HepG2 (cell line): ENCODE results near the gene GPR107. TPM values are rescaled to one million over a fixed set of nuclear protein-coding genes. Genes with fewer than 3 reads are reported as not detected.

ENCODE experiments used
- ATAC-seq: fragments of 200-7000 bp; cut with Tn5 transposase; 3 replicates; pipeline ENCODE4 v1.9.1; 2020; ENCODE audit warnings: mild to moderate bottlenecking, moderate library complexity
- BruUV-seq: library from RNA; stranded (reverse); fragments of 400-500 nt; replicated peaks from 2 replicates; lab custom pipeline; 2021; lab: Mats Ljungman, UMichigan
- CTCF ChIA-PET: fragments of 300-600 bp; formaldehyde crosslinking; extraction: SDS; loops from one replicate; lab custom pipeline; 2021; ENCODE audit warnings: low total read pairs, inconsistent platforms, low intra/inter-chr PET ratio; lab: Yijun Ruan, JAX
- POLR2A ChIA-PET: fragments of 350-600 bp; sonication (Branson Sonifier 250); formaldehyde crosslinking; loops from one replicate; lab custom pipeline; 2020; ENCODE audit warnings: antibody characterized with exemption, inconsistent platforms; lab: Yijun Ruan, JAX
- DNase-seq: peaks from one replicate; pipeline ENCODE4 v3.0.0-alpha.2; 2015; ENCODE audit warnings: low spot score
- FAIRE-seq: peaks from 3 replicates; lab custom pipeline; 2011; peaks lifted over from hg19 to GRCh38; lab: Jason Lieb, UNC
- H2AFZ ChIP-seq: one replicate; pipeline ENCODE4 v1.6.1; 2011; ENCODE audit warnings: low read length, inconsistent platforms
- H3K27ac ChIP-seq: fragments of 300-600 bp; 3 replicates; pipeline ENCODE4 v1.8.0; 2011; ENCODE audit warnings: mixed run types, mild to moderate bottlenecking, mixed read lengths, low read length, inconsistent platforms; ENCODE audit not compliant: insufficient read depth; ENCODE audit errors: extremely low read length
- H3K27me3 ChIP-seq, 2 experiments: fragments of 200-600 bp in 1 of 2; 2 replicates in 1 of 2; 3 replicates in 1 of 2; pipeline versions ENCODE4 v1.6.0 to v1.8.0; 2011; ENCODE audit warnings: low read length in 2 of 2, mild to moderate bottlenecking in 2 of 2, moderate library complexity in 2 of 2, inconsistent platforms in 1 of 2; ENCODE audit not compliant: insufficient read depth in 2 of 2, control insufficient read depth in 1 of 2
- H3K36me3 ChIP-seq, 2 experiments: fragments of 200-600 bp in 1 of 2; replicated peaks in 1 of 2; 2 replicates in 1 of 2; 3 replicates in 1 of 2; pipeline versions ENCODE4 v1.5.1 to v1.8.0; 2011; ENCODE audit warnings: low read length in 2 of 2, inconsistent platforms in 1 of 2; ENCODE audit not compliant: insufficient read depth in 2 of 2, control insufficient read depth in 1 of 2
- H3K4me1 ChIP-seq: 2 replicates; pipeline ENCODE4 v1.5.1; 2012; ENCODE audit warnings: low read length, inconsistent platforms; ENCODE audit not compliant: insufficient read depth
- H3K4me2 ChIP-seq: 2 replicates; pipeline ENCODE4 v1.6.0; 2011; ENCODE audit warnings: low read depth, low read length, inconsistent platforms
- H3K4me3 ChIP-seq, 3 experiments: fragments of 200-600 bp in 1 of 3; sonication (generic), shearing (Covaris generic) in 1 of 3; replicated peaks in 1 of 3; 2 replicates each; pipeline ENCODE4 v1.5.1; 2011 to 2016; ENCODE audit warnings: low read length in 3 of 3, inconsistent platforms in 2 of 3, low read depth in 2 of 3, mild to moderate bottlenecking in 2 of 3, control low read depth in 1 of 3, mixed read lengths in 1 of 3; ENCODE audit not compliant: insufficient read depth in 1 of 3
- H3K79me2 ChIP-seq: one replicate; pipeline ENCODE4 v1.6.1; 2011; ENCODE audit warnings: low read length, inconsistent platforms; ENCODE audit not compliant: insufficient read depth
- H3K9ac ChIP-seq: 2 replicates; pipeline ENCODE4 v1.6.0; 2011; ENCODE audit warnings: mild to moderate bottlenecking, low read depth, low read length, inconsistent platforms; ENCODE audit not compliant: insufficient read depth
- H3K9me3 ChIP-seq: 2 replicates; pipeline ENCODE4 v1.5.1; 2012; ENCODE audit warnings: mild to moderate bottlenecking, low read length
- H4K20me1 ChIP-seq: 2 replicates; pipeline ENCODE4 v1.6.0; 2011; ENCODE audit warnings: inconsistent platforms, mild to moderate bottlenecking, low read length, moderate library complexity; ENCODE audit not compliant: insufficient read depth
- HES4 ChIP-seq: sonication (generic); formaldehyde crosslinking; IDR thresholded peaks from 2 replicates; pipeline ENCODE4 v1.9.0; 2021; ENCODE audit warnings: mild to moderate bottlenecking, missing genetic modification reagents, borderline replicate concordance
- HNF4A ChIP-seq: sonication (generic); formaldehyde crosslinking; IDR thresholded peaks from 2 replicates; pipeline ENCODE4 v1.4.0; 2020; ENCODE audit warnings: missing genetic modification reagents
- IKZF5 ChIP-seq: IDR thresholded peaks from 2 replicates; pipeline ENCODE4 v1.6.1; 2018; ENCODE audit warnings: missing genetic modification reagents, mild to moderate bottlenecking, missing compliant biosample characterization
- KDM5A ChIP-seq: fragments of 200-600 bp; sonication (generic); IDR thresholded peaks from 2 replicates; pipeline ENCODE4 v1.7.0; 2018; ENCODE audit warnings: antibody characterized with exemption, mild to moderate bottlenecking, low read length, borderline replicate concordance
- NR3C1 ChIP-seq: sonication (generic); formaldehyde crosslinking; IDR thresholded peaks from 2 replicates; pipeline ENCODE4 v1.4.0; 2020; ENCODE audit warnings: missing genetic modification reagents
- PAF1 ChIP-seq: IDR thresholded peaks from 2 replicates; pipeline ENCODE4 v1.6.1; 2016; ENCODE audit warnings: missing genetic modification reagents, missing compliant biosample characterization
- SATB2 ChIP-seq: sonication (generic); formaldehyde crosslinking; IDR thresholded peaks from 2 replicates; pipeline ENCODE4 v1.5.0; 2020; ENCODE audit warnings: missing genetic modification reagents
- SP1 ChIP-seq, 2 experiments: fragments of 450-650 bp in 1 of 2; sonication (generic) in 1 of 2; formaldehyde crosslinking in 1 of 2; IDR thresholded peaks; 2 replicates each; pipeline versions ENCODE4 v1.4.0 to v1.6.1; 2016 to 2020; ENCODE audit warnings: missing genetic modification reagents in 1 of 2
- ZNF235 ChIP-seq: sonication (generic); formaldehyde crosslinking; IDR thresholded peaks from 2 replicates; pipeline ENCODE4 v1.8.1; 2023; ENCODE audit warnings: mild to moderate bottlenecking, missing genetic modification reagents, borderline replicate concordance
- WGBS: methylation state at CpG from one replicate; pipeline ENCODE4 v1.1.6; 2017; ENCODE audit warnings: low lambda C conversion rate; 5-methylcytosine and 5-hydroxymethylcytosine counted together
- in situ Hi-C: cut with HindIII; loops from 2 replicates; pipeline ENCODE4 v1.10.0; 2017; ENCODE audit warnings: low pct_unique_long_range_greater_than_20kb; ENCODE audit not compliant: extremely low pct_ligation_motif_present
- intact Hi-C: fragments of 100-400 bp; cut with micrococcal nuclease; formaldehyde crosslinking; loops from one replicate; pipeline ENCODE4 v1.10.0; 2022; ENCODE audit not compliant: unreplicated experiment
- polyA plus RNA-seq, 8 experiments: library from polyadenylated mRNA; depleted of rRNA in 3 of 8; stranded (reverse) in 7 of 8; unstranded in 1 of 8; fragments of >200 nt; fragmentation: Illumina TruSeq in 4 of 8; extraction: Trizol in 4 of 8; gene quantifications; 2 replicates each; pipeline versions ENCODE4 v1.2.1 to v1.2.3, GENCODE V29; 2011 to 2016; ENCODE audit warnings: low read depth in 4 of 8, missing spikeins in 1 of 8, mixed read lengths in 1 of 8; ENCODE audit not compliant: insufficient read depth in 1 of 8
- total RNA-seq, 5 experiments: library from RNA; depleted of rRNA; stranded (reverse); fragments of >200 nt; fragmentation: Illumina TruSeq; extraction: Trizol; gene quantifications; 2 replicates each; pipeline ENCODE4 v1.2.3, GENCODE V29; 2016; ENCODE audit warnings: low read depth in 1 of 5

GPR107 gene
- total and polyA plus RNA-seq, 2 of the 13 experiments (the other 11 are each of a cell fraction or from before 2014, with no cell fraction given): 22.5 to 24.4 TPM

GRCh38 chr9:130174920-130175321 is 121.2 kb downstream of the GPR107 start:
- H3K36me3 ChIP-seq: no peaks in the 10 kb centered on the region
- no peak for DNase-seq
- H3K27me3 ChIP-seq: peaks cover 5 to 16% of the 10 kb centered on the region in 2 experiments; a peak in 4 of 5 replicates
- ATAC-seq: no peak
- H3K4me1 ChIP-seq: peaks cover 16% of the 10 kb centered on the region; the same call in 1 of the 2 replicates
- FAIRE-seq: no peak
- intact Hi-C loops: no loop called here
- 85% methylated on average over 7 of the region's 8 CpGs for WGBS
- no peak overlapping the region for H3K27ac ChIP-seq
- H3K9me3 ChIP-seq: no peaks in the 10 kb centered on the region
- in situ Hi-C loops: no loop called here
- H2AFZ ChIP-seq: no peak overlapping the region
- H3K4me2 ChIP-seq: no peak overlapping the region
- H3K79me2 ChIP-seq: no peaks in the 10 kb centered on the region
- TF ChIP-seq IKZF5 (CRISPR knock-in tag) (no peak), HES4 (CRISPR knock-in tag) (no peak), KDM5A (no peak), NR3C1 (CRISPR knock-in tag) (no peak), HNF4A (no peak), ZNF235 (CRISPR knock-in tag) (no peak), PAF1 (CRISPR knock-in tag) (no peak), SATB2 (no peak), SP1 (IDR thresholded peaks at IDR 0.05) (no peak), SP1 (CRISPR knock-in tag; IDR thresholded peaks at IDR 0.05) (no peak)
- H3K4me3 ChIP-seq: no peak overlapping the region
- no TSS peak for BruUV-seq
- H4K20me1 ChIP-seq: no peaks in the 10 kb centered on the region
- ChIA-PET CTCF (no interaction called here), POLR2A (no interaction called here)
- no peak overlapping the region for H3K9ac ChIP-seq
